Hepatocyte (in vitro differentiated cells): Measurements from ENCODE around the gene SYAP1. TPM values are rescaled to one million over a fixed set of nuclear protein-coding genes. Genes with fewer than 3 reads are reported as not detected.
"Not testable (repeated sequence)": the region's sequence is repeated elsewhere in the genome, so short reads cannot be mapped to it uniquely, and the experiment has no call there.

Experiments used
- DNase-seq: peaks from one replicate; pipeline ENCODE4 v3.0.0-alpha.2; 2016; ENCODE audit warnings: low spot score
- H2AFZ ChIP-seq: fragments of 200-600 bp; sonication (generic); 2 replicates; pipeline ENCODE4 v1.6.0; 2016; ENCODE audit warnings: antibody characterized with exemption, mild to moderate bottlenecking
- H3K27ac ChIP-seq: fragments of 200-600 bp; sonication (generic); 2 replicates; pipeline ENCODE4 v1.5.1; 2016; ENCODE audit warnings: mild to moderate bottlenecking
- H3K27me3 ChIP-seq: fragments of 200-600 bp; sonication (generic); 2 replicates; pipeline ENCODE4 v1.6.1; 2016
- H3K36me3 ChIP-seq: fragments of 200-600 bp; sonication (generic); replicated peaks from 2 replicates; pipeline ENCODE4 v1.5.1; 2016; ENCODE audit warnings: low read depth; ENCODE audit not compliant: insufficient read depth
- H3K4me1 ChIP-seq: fragments of 200-600 bp; sonication (generic); 2 replicates; pipeline ENCODE4 v1.5.1; 2016; ENCODE audit warnings: mild to moderate bottlenecking, moderate library complexity; ENCODE audit not compliant: insufficient read depth
- H3K4me2 ChIP-seq: fragments of 200-600 bp; sonication (generic); 2 replicates; pipeline ENCODE4 v1.6.0; 2016
- H3K4me3 ChIP-seq: fragments of 200-600 bp; sonication (generic); 2 replicates; pipeline ENCODE4 v1.5.1; 2016; ENCODE audit warnings: mild to moderate bottlenecking
- H3K79me2 ChIP-seq: fragments of 200-600 bp; sonication (generic); 2 replicates; pipeline ENCODE4 v1.6.0; 2017; ENCODE audit warnings: mild to moderate bottlenecking
- H3K9me2 ChIP-seq: fragments of 200-600 bp; sonication (generic); replicated peaks from 2 replicates; pipeline ENCODE4 v1.6.0; 2017; ENCODE audit warnings: mild to moderate bottlenecking; ENCODE audit not compliant: insufficient read depth
- H3K9me3 ChIP-seq: fragments of 200-600 bp; sonication (generic); 2 replicates; pipeline ENCODE4 v1.5.1; 2016; ENCODE audit warnings: low read depth, mild to moderate bottlenecking
- H4K20me1 ChIP-seq: fragments of 200-600 bp; sonication (generic); 2 replicates; pipeline ENCODE4 v1.6.0; 2016; ENCODE audit warnings: mild to moderate bottlenecking; ENCODE audit not compliant: insufficient read depth, poor library complexity, severe bottlenecking
- CTCF ChIP-seq: fragments of 200-600 bp; sonication (generic); IDR thresholded peaks from 2 replicates; pipeline ENCODE4 v1.5.1; 2016; ENCODE audit warnings: antibody characterized with exemption, mild to moderate bottlenecking; ENCODE audit not compliant: poor library complexity
- EZH2 ChIP-seq: fragments of 200-600 bp; sonication (generic); IDR thresholded peaks from 2 replicates; pipeline ENCODE4 v1.6.1; 2016; ENCODE audit warnings: antibody characterized with exemption, mild to moderate bottlenecking, borderline replicate concordance
- EZH2phosphoT487 ChIP-seq: fragments of 200-600 bp; sonication (generic); IDR thresholded peaks from one replicate; pipeline ENCODE4 v1.6.1; 2018; ENCODE audit warnings: antibody characterized with exemption, mild to moderate bottlenecking, low read depth, moderate library complexity; ENCODE audit not compliant: unreplicated experiment, severe bottlenecking
- WGBS: methylation state at CpG from one replicate; pipeline ENCODE4 v1.1.6; 2016; ENCODE audit warnings: low lambda C conversion rate; ENCODE audit errors: missing lambda C conversion rate; 5-methylcytosine and 5-hydroxymethylcytosine counted together
- polyA plus RNA-seq: library from polyadenylated mRNA; unstranded; fragments of >200 nt; fragmentation: Nextera tagmentation; extraction: Ambion mirVana; gene quantifications from 2 replicates; pipeline ENCODE4 v1.2.1, GENCODE V29; 2016
- total RNA-seq: library from RNA; depleted of rRNA; stranded (reverse); fragments of >200 nt; gene quantifications from 2 replicates; pipeline ENCODE4 v1.2.3, GENCODE V29; 2014

SYAP1 gene
- total and polyA plus RNA-seq, 2 experiments from 2014 or later: 52.1 to 57.8 TPM

DNA sequence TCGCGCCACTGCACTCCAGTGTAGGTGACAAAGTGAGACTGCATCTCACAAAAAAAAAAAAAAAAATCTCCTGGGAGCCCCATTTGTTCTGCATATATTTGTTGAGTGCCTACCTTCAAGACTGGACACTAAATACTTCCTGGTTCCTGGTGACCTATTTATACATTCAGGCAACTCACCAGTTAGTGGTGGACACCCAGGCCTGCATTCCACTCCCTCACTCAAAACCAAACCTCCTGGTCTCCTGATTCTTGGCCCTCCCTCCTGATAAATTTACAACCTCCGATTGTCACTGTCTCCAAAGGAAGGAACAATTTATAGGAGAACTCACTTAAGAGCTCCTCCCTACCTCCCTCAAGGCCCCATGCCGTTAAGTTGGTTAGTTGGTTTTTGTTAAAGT lies 3.1 kb downstream of the SYAP1 start:
- 61% methylated on average over 3 of the region's 4 CpGs for WGBS
- H3K4me2 ChIP-seq: peak overlapping the region; percentile 86
- H3K79me2 ChIP-seq: peaks cover 69% of the 10 kb centered on the region
- H3K27ac ChIP-seq: peak overlapping the region; percentile 85
- H3K4me3 ChIP-seq: no peak overlapping the region
- TF ChIP-seq CTCF (no peak), EZH2 (no peak), EZH2phosphoT487 (no peak)
- no peaks in the 10 kb centered on the region for H3K9me2 ChIP-seq
- no peaks in the 10 kb centered on the region for H3K9me3 ChIP-seq
- DNase-seq: no peak
- no peaks in the 10 kb centered on the region for H3K27me3 ChIP-seq
- no peak overlapping the region for H2AFZ ChIP-seq
- peaks cover 14% of the 10 kb centered on the region for H4K20me1 ChIP-seq
- H3K4me1 ChIP-seq: peaks cover 45% of the 10 kb centered on the region
- no peaks in the 10 kb centered on the region for H3K36me3 ChIP-seq

DNA sequence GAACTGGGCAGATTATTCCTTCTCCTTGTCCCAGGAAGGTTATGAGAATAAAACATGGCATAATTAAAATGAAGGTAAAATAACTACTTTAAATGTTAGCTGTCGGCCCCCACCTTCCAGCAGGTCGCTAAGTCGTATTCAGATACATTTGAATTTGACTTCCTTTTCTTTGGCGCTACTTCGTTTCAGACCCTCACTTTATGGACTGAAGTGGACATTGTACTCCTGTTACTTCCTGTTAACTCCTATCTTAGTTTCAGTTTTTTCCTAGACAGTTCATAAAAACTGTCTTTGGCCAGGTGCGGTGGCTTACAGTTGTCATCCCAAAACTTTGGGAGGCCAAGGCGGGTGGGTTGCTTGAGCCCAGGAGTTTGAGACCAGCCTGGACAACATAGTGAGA lies 5.7 kb downstream of the SYAP1 start:
- Histone ChIP-seq H3K4me2 (peak overlapping the region; percentile 67), H3K4me1 (peaks cover 45% of the 10 kb centered on the region), H3K9me3 (no peaks in the 10 kb centered on the region), H3K36me3 (no peaks in the 10 kb centered on the region), H3K4me3 (no peak overlapping the region), H3K27ac (peak overlapping the region; percentile 85), H3K27me3 (no peaks in the 10 kb centered on the region), H4K20me1 (peaks cover 18% of the 10 kb centered on the region), H2AFZ (no peak overlapping the region), H3K79me2 (peaks cover 92% of the 10 kb centered on the region), H3K9me2 (no peaks in the 10 kb centered on the region)
- TF ChIP-seq EZH2 (no peak), EZH2phosphoT487 (no peak), CTCF (no peak)
- DNase-seq: no peak
- 76% methylated on average over 7 of the region's 7 CpGs for WGBS

GRCh38 chrX:16726347-16726988 lies 7.1 kb downstream of the SYAP1 start:
- Histone ChIP-seq H3K27ac (peak overlapping the region; percentile 85), H4K20me1 (peaks cover 23% of the 10 kb centered on the region), H3K79me2 (peaks cover 92% of the 10 kb centered on the region), H3K4me1 (peaks cover 35% of the 10 kb centered on the region), H3K4me2 (peak overlapping the region; percentile 67)
- H2AFZ ChIP-seq, H3K27me3 ChIP-seq, DNase-seq, H3K36me3 ChIP-seq, H3K9me2 ChIP-seq, H3K4me3 ChIP-seq, H3K9me3 ChIP-seq: not testable (repeated sequence)
- WGBS: 52% methylated on average over 5 of the region's 5 CpGs

DNA sequence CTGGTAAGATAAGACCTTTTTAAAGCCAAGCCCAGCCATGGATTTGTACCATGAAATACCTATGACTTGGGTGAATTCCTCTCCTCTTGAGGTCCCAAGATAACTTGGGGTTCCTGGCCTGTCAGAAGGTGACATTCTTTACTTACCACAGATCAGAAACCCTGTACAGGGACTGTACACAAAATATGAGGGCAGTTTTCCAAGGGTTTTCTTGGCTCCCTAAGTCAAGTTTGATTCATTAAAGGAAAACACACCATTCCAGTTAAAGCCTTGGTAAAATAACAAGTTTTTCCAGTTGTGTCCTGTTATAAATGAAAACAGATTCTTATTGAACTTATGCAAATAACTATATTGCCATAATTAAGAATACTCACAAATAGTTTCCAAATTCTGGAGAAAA lies 8.2 kb downstream of the SYAP1 start:
- Histone ChIP-seq H3K36me3 (no peaks in the 10 kb centered on the region), H2AFZ (no peak overlapping the region), H4K20me1 (peaks cover 23% of the 10 kb centered on the region), H3K9me2 (no peaks in the 10 kb centered on the region), H3K27ac (peak overlapping the region; percentile 42), H3K79me2 (peaks cover 91% of the 10 kb centered on the region), H3K4me2 (no peak overlapping the region), H3K4me1 (peaks cover 23% of the 10 kb centered on the region), H3K9me3 (peaks cover 3% of the 10 kb centered on the region), H3K4me3 (no peak overlapping the region), H3K27me3 (no peaks in the 10 kb centered on the region)
- no peak for DNase-seq
- no peak for TF ChIP-seq EZH2phosphoT487
- no peak for TF ChIP-seq EZH2
- TF ChIP-seq CTCF: no peak
